Smooth muscle cell (in vitro differentiated cells): Measurements from ENCODE around the gene HOXC12. TPM values are rescaled to one million over a fixed set of nuclear protein-coding genes. Genes with fewer than 3 reads are reported as not detected.
A peak's percentile ranks its signal among the peaks of the same experiment; 100 is the strongest.

Experiments used
- DNase-seq: peaks from one replicate; lab custom pipeline; 2025; ENCODE audit not compliant: unreplicated experiment; lab: John Stamatoyannopoulos, UW
- H2AFZ ChIP-seq: fragments of 200-600 bp; sonication (generic); 2 replicates; pipeline ENCODE4 v1.6.0; 2016; ENCODE audit warnings: antibody characterized with exemption, low read depth, mild to moderate bottlenecking
- H3F3A ChIP-seq: fragments of 200-600 bp; sonication (generic); 2 replicates; pipeline ENCODE4 v1.6.0; 2017; ENCODE audit warnings: antibody characterized with exemption, low read depth
- H3K27ac ChIP-seq: fragments of 200-600 bp; sonication (generic); 2 replicates; pipeline ENCODE4 v1.5.1; 2016; ENCODE audit warnings: low read depth, mild to moderate bottlenecking
- H3K27me3 ChIP-seq: fragments of 200-600 bp; sonication (generic); 2 replicates; pipeline ENCODE4 v1.6.1; 2016; ENCODE audit warnings: low read depth, mild to moderate bottlenecking
- H3K36me3 ChIP-seq: fragments of 200-600 bp; sonication (generic); 2 replicates; pipeline ENCODE4 v1.5.1; 2016; ENCODE audit warnings: low read depth
- H3K4me1 ChIP-seq: fragments of 200-600 bp; sonication (generic); 2 replicates; pipeline ENCODE4 v1.5.1; 2016; ENCODE audit warnings: low read depth
- H3K4me2 ChIP-seq: fragments of 200-600 bp; sonication (generic); 2 replicates; pipeline ENCODE4 v1.6.0; 2016; ENCODE audit warnings: mild to moderate bottlenecking
- H3K4me3 ChIP-seq: fragments of 200-600 bp; sonication (generic); 2 replicates; pipeline ENCODE4 v1.5.1; 2016; ENCODE audit warnings: mild to moderate bottlenecking
- H3K79me2 ChIP-seq: fragments of 200-600 bp; sonication (generic); 2 replicates; pipeline ENCODE4 v1.6.0; 2016; ENCODE audit warnings: low read depth, mild to moderate bottlenecking
- H3K9ac ChIP-seq: fragments of 200-600 bp; sonication (generic); 2 replicates; pipeline ENCODE4 v1.6.0; 2016; ENCODE audit warnings: low read depth
- H3K9me3 ChIP-seq: fragments of 200-600 bp; sonication (generic); replicated peaks from 2 replicates; pipeline ENCODE4 v1.5.1; 2016; ENCODE audit warnings: low read depth
- H4K20me1 ChIP-seq: fragments of 200-600 bp; sonication (generic); 2 replicates; pipeline ENCODE4 v1.6.0; 2016; ENCODE audit warnings: low read depth
- CTCF ChIP-seq: fragments of 200-600 bp; sonication (generic); IDR thresholded peaks from 2 replicates; pipeline ENCODE4 v1.5.1; 2017; ENCODE audit warnings: borderline replicate concordance, mild to moderate bottlenecking, antibody characterized with exemption; ENCODE audit not compliant: insufficient read depth, poor library complexity, severe bottlenecking
- WGBS: methylation state at CpG from one replicate; pipeline ENCODE4 v1.1.7; 2016; ENCODE audit warnings: low lambda C conversion rate; 5-methylcytosine and 5-hydroxymethylcytosine counted together
- polyA plus RNA-seq: library from polyadenylated mRNA; unstranded; fragments of >200 nt; fragmentation: Nextera tagmentation; extraction: Ambion mirVana; gene quantifications from 2 replicates; pipeline ENCODE4 v1.2.1, GENCODE V29; 2016
- total RNA-seq: library from RNA; depleted of rRNA; stranded (reverse); fragments of >200 nt; gene quantifications from 2 replicates; pipeline ENCODE4 v1.2.3, GENCODE V29; 2014

Gene HOXC12
- total and polyA plus RNA-seq, 2 experiments from 2014 or later, result 0.32 TPM; not detected in 1

- H3K4me3 ChIP-seq, result peak overlapping the region; percentile 42
- no peak for TF ChIP-seq CTCF
- WGBS, result 26% methylated on average over 9 of the region's 9 CpGs
- no peaks in the 10 kb centered on the region for H3K79me2 ChIP-seq
- no peaks in the 10 kb centered on the region for H3K9me3 ChIP-seq
- H3K9ac ChIP-seq, result no peak overlapping the region
- DNase-seq, result no peak
- H3K27ac ChIP-seq, result no peak overlapping the region
- no peaks in the 10 kb centered on the region for H4K20me1 ChIP-seq
- no peaks in the 10 kb centered on the region for H3F3A ChIP-seq
- peak overlapping the region; percentile 71 for H3K4me2 ChIP-seq
- peaks cover 100% of the 10 kb centered on the region for H3K27me3 ChIP-seq
- peaks cover 3% of the 10 kb centered on the region for H3K4me1 ChIP-seq
- H2AFZ ChIP-seq, result no peak overlapping the region
- no peaks in the 10 kb centered on the region for H3K36me3 ChIP-seq
These were observed 14.2 kb upstream of the HOXC12 start for GRCh38 chr12:53940443-53941014.

GRCh38 chr12:53941187-53941586 lies 13.5 kb upstream of the HOXC12 start:
- H3K4me3 ChIP-seq, result no peak overlapping the region
- H3K27me3 ChIP-seq, result peaks cover 100% of the 10 kb centered on the region
- TF ChIP-seq CTCF, result no peak
- H2AFZ ChIP-seq, result no peak overlapping the region
- H4K20me1 ChIP-seq, result no peaks in the 10 kb centered on the region
- H3K4me1 ChIP-seq, result no peaks in the 10 kb centered on the region
- H3K4me2 ChIP-seq, result peak overlapping the region; percentile 9
- no peak overlapping the region for H3K27ac ChIP-seq
- H3K9me3 ChIP-seq, result no peaks in the 10 kb centered on the region
- no peaks in the 10 kb centered on the region for H3F3A ChIP-seq
- no peak for DNase-seq
- H3K9ac ChIP-seq, result no peak overlapping the region
- H3K36me3 ChIP-seq, result no peaks in the 10 kb centered on the region
- H3K79me2 ChIP-seq, result no peaks in the 10 kb centered on the region

GRCh38 chr12:53941750-53942149 lies 13.0 kb upstream of the HOXC12 start:
- Histone ChIP-seq H3K27me3 (peaks cover 100% of the 10 kb centered on the region), H2AFZ (no peak overlapping the region), H3K4me1 (no peaks in the 10 kb centered on the region), H3K4me2 (peak overlapping the region; percentile 9), H3K9me3 (no peaks in the 10 kb centered on the region), H3K79me2 (no peaks in the 10 kb centered on the region), H3K4me3 (no peak overlapping the region), H3K27ac (no peak overlapping the region), H3F3A (no peaks in the 10 kb centered on the region), H4K20me1 (no peaks in the 10 kb centered on the region), H3K36me3 (no peaks in the 10 kb centered on the region), H3K9ac (no peak overlapping the region)
- no peak for TF ChIP-seq CTCF
- DNase-seq, result no peak
- WGBS, result 28% methylated on average over 5 of the region's 5 CpGs

GRCh38 chr12:53942467-53942997 lies 12.2 kb upstream of the HOXC12 start:
- no peak overlapping the region for H3K4me2 ChIP-seq
- DNase-seq, result no peak
- peaks cover 100% of the 10 kb centered on the region for H3K27me3 ChIP-seq
- H3K4me3 ChIP-seq, result no peak overlapping the region
- no peaks in the 10 kb centered on the region for H3K36me3 ChIP-seq
- no peaks in the 10 kb centered on the region for H3K79me2 ChIP-seq
- H3F3A ChIP-seq, result no peaks in the 10 kb centered on the region
- H2AFZ ChIP-seq, result no peak overlapping the region
- no peaks in the 10 kb centered on the region for H4K20me1 ChIP-seq
- H3K27ac ChIP-seq, result no peak overlapping the region
- H3K9ac ChIP-seq, result no peak overlapping the region
- 42% methylated on average over 2 of the region's 2 CpGs for WGBS
- no peak for TF ChIP-seq CTCF
- no peaks in the 10 kb centered on the region for H3K9me3 ChIP-seq
- H3K4me1 ChIP-seq, result no peaks in the 10 kb centered on the region
